ENCODE results near the gene SYT6.

SYT6 gene

DNA sequence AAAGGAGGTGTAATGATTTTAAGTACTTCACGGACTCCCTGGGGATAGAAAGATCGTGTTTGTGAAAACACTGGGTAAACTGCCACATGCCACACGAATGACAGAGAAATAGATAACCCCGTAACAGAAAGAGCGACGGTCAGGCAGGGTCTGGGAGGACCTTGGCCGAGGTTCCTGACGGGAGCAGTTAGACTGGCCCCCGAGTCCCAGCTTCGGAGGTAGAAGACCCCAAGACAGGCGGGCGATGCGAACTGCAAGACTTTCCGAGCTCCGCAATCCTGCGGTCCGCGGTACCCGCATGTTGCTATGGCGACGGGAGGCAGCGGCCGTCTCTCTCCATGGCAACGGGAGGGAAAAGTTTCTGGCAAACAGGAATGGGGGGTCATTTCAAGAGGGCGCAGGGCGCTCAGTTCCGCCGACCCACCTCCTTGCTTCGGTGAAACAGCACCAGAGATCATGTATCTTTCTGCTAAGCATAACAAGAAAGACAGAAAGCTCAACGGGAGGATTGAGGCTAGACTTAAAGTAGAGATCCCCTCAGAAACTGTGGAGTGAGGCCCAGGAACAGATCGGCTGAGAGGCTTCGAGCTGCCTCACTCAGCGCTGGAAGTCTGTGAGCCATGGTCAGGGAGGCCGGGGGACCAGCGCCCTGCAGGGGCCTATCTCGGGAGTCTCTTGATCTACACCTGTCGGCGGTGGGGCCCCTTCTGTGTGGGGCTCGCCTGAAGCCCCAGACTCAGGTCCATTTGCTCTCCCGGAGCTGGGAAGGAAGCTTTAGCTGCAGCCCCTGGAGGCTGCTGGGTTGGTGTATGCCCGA is 685 bp upstream of the SYT6 start:
- no peak for DNase-seq

DNA sequence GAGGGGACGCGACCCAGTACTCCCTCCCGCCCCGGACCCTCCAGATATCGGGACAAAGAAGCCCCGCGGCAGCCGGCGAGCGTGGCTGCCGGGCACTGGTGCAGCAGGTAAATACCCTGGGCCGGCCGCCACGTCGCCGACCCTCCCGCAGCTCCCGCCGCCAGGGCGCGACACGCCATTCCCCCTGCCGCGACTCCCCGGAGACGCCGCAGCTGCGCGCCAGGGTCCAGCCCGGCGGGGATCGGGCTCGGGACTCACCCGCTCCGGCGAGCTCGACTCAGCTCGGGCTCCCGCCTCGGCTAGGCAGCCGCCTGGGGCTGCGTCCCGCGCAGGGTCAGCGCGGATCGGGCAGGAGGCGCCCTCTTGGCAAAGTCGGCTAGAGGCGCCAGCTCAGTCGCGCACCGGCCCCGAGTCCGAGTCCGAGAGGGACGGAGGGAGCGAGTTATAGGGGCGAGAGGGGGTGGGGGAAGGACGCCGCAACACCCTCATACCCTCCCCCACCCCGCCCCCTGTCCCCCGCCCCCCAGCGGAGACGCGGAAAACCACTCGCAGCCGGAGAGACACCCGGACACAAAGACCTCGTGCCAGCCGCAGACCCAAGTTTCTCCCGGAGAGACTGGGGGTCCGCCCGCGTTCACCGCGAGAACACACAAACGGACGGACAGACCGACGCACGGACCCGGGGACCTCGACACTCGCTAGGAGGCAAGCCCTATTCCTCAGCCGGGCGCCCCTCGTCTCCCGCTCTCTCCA is 985 bp downstream of the SYT6 start:
- no peak for DNase-seq

DNA sequence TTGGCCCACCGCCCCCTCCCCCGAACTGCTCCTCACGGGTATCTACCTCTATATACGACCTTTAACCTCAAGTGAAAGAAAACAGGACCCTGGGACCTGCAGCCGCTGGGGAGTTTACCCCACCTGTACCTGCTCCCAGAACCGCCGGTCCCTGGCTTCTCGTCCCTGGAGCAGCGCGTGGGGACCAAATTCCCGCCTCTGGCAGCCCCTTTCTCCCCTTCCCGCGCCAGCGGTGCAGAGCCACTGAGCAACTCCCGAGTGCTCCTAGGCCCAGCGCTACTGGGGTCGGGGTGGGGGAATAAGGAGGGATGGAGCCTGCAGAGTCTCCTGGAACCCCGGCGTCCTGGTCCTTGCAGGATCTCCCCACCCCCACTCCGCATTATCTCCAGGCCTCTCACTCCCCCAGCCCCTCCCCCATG is 1.6 kb downstream of the SYT6 start:
- DNase-seq, result no peak

- no peak for DNase-seq
These were observed 3.7 kb downstream of the SYT6 start for GRCh38 chr1:114150016-114150415.

DNA sequence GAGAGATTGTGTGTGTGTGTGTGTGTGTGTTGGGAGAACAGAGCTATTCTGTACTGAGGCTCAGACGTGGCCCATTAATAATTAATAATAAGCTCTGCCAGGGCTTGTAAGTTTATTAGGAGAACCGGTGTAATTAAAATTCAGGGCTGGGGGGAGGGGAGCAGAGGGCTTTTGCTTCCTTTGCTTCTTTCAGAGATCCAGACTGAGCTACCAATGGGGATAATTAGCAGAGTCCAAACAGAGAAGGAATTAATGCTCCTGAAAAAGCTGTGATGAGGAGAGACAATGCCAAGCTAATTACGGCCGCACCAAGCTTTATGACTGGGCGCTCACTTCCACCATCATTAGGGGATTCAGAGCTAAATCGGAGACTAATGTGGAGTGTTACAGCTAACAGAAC is 4.5 kb downstream of the SYT6 start:
- no peak for DNase-seq

GRCh38 chr1:114145504-114146151 is 8.0 kb downstream of the SYT6 start:
- no peak for DNase-seq

GRCh38 chr1:114144016-114144415 is 9.7 kb downstream of the SYT6 start:
- no peak for DNase-seq

GRCh38 chr1:114139540-114139939 is 14.1 kb downstream of the SYT6 start:
- no peak for DNase-seq

DNA sequence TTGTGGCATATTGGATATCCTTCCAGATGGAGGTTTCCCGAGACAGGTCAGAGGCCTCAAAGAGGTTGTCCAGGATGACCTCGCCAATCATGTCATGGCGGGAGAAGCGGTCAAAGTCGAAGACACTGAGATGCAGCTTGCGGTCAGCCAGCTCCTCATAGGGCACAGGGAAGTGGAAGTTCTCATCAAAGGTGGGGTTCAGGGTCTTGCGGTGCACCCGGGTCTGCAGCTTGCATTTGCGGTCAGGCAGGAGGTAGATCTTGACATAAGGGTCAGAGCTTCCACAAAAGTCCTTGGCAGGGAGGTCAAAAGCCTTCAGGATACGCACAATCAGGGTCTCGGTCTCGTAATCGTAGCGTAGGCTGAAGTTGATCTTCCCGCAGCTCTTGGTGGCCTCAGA is 16.2 kb downstream of the SYT6 start:
- DNase-seq, result no peak

DNA sequence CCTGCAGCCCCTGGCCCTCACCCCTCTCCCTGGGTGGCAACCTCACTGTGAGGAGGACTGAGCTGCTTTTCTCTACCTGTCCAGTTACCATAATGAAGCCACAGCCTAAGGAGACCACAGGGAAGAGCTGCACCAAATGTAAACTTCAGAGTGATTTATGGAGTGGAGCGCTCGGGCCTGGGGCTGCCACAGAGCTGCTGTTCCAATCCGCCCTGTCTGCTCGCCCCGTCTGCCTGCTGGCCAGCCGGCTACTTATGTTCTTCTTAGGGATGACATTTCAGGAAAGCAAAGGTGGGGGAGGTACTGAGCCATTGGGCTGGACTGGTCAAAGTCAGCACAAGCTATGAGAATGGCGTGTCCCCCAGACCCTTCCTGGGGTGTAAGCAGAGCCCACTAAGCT is 17.9 kb downstream of the SYT6 start:
- DNase-seq, result no peak

GRCh38 chr1:114134518-114134917 is 19.2 kb downstream of the SYT6 start:
- DNase-seq, result no peak

DNA sequence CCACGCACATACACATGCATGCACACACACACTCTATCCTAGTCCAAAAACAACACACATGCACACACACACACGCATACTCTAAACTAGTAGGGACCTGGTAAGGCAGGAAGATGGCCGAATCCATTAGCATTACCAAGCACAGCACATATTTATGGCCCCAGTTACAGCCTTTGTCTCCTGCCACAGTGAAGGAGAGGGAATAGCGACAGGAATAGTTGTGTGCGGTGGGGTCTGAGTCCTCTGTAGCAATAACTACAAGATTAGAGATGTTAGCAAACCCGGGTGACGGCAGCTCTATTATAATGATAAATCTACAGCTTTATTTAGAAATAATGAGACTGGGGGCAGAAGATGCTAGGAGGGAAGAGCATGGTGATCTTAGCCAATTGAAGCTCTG is 20.5 kb downstream of the SYT6 start:
- DNase-seq, result no peak

DNA sequence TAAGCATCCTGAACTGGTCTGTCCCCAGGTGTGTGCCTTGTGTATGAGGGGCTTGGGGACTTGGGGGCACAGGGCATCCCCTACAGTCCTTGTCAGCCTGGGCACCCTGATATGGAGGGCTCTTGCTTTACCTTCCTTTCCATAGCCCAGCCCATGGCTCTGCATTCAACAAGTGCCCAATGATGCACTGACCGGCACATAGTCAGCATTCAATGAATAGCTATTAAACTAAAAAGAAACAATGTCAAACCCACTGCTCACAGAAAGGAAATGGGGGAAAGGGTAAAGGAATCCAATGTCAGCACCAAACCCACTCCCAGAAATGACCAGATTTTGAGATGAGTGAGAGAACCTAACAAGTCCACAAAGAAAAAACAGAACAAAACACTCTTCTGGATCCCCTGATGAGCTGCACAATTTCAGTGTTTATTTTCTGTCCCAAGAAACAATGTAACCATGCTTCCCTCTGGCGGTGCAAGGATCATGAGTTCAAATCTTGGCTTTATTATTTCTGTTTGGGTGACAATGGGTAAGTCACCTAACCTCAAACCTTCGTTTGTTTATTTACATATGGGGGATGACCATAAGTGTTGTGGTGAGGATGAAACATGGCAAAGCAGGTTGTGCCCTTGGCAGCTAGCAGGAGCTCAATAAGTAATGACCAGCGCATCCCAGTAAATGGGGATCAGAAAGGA is 22.0 kb downstream of the SYT6 start:
- no peak for DNase-seq

DNA sequence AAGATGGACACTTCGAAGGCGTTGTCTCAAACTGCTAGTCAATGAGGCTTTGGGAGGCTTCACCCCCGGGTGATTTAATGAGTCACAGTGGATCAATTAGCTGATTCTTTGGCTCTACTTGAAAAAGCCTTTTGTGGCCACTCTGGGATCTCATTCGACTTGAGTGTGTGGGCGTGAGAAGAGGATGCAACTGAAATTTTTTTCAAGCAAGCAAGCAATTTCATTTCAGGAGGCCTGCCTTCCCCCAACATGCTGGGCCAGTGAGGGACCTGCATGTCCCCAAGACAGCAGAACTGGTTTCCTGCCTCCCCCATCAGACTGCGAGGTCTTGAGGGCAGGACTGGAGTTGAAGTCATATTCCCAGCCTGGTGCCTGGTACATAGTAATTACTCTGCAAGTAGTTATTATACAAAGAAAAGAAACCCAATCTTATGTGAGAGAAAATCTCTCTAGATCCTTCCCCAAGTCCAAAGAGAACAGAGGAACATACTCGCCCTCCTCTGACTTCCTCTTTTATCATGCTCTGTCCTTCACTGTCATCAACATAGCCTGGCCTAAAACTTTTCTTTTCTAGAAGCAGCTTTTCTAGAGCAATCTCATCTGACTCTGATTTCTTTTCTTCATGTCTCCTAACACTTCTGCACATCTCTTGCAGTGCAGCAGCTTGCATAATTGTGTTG is 22.7 kb downstream of the SYT6 start:
- DNase-seq, result no peak

DNA sequence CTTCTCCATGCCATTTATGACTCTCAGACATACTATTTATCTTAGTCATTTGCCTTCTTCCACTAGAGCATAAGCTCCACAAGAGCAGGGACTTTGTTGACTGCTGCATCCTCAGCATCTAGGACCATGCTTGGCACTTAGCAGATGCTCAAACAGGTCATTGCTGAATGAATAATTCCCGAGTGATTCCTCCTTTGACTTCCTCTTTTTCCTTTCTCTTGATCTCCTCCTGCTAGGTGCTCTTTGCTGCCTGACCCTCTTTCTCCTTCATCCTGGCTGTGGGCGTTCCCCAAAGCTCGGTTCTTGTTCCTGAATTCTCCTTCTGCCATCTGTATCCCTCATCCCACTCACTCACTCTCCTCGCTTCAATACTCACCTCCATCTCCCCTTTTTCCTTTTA is 23.5 kb downstream of the SYT6 start:
- no peak for DNase-seq

DNA sequence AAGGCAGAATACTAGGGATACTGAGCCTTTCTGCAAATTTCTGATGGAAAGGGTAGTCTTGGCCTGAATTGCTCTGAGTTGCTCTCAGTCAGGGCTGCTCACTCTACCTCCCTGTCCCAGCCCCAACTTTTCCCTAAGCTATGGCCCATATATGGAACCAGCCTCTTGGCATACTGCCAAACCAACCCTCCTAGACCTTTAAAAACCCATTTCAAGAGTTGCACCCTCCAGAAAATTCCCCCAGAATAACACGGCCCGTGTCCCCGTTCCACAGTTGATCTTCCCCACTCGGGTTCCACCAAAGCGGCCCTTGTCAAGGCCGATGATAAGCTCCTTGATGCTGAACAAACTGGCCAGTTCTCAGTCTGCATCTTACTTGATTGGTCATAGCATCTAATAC is 25.4 kb downstream of the SYT6 start:
- DNase-seq, result no peak

GRCh38 chr1:114126261-114127095 is 27.2 kb downstream of the SYT6 start:
- no peak for DNase-seq

DNA sequence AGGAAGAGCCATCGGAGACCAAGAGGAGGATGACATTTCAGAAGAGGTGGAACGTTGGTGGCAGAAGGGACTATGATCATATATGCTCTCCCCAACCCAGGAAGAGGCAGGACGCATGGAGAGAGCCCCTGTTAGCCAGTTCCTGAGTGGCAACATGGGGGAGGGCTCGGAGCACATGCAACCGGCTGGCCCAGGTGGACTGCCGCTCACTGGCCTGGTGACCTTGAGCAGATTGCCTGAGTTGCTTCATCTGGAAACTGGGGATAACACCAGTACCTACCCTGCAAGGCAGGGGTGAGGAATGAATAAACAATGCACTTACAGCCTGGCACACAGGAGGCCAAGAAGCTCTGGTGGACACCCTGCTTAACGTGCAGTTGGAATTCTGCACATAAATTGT is 29.0 kb downstream of the SYT6 start:
- no peak for DNase-seq

DNA sequence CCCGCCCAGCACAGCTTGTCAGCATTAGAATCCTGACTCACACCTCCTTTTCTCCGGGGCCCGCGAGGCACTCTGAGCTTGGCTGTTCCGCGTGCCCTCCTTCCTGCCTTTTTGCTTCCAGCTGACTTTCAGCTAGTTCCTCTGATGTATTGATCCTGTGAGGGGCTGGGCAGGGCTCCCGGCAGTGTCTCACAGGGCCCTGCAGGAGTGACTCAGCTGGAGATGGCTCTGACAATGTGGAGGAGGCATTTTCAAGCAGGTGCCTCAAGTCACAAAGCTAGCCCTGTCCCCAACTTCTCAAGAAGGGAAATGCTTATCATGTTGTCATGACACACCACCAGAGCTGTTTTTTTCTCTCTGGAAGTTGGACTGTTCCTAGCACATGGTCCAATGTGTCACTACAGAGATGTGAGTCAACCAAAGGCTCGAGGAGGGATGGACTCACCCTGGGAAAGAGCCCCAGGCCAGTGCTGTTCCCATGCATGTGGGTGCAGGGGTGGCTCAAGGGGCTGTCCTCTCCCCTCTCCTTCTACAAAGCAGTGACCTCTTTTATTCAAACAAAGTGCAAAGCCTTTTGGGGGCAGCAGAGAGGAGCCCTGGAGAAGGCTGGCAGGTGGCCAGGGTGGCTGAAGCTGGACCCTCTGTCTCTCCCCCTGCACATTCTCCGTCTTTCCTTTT is 30.6 kb downstream of the SYT6 start:
- DNase-seq, result no peak

GRCh38 chr1:114118351-114118990 is 35.2 kb downstream of the SYT6 start:
- no peak for DNase-seq

- DNase-seq, result no peak
These were observed 36.0 kb downstream of the SYT6 start for GRCh38 chr1:114117654-114118053.
